Middle frontal gyrus (tissue), 1 donor: ENCODE measurements around the gene KHSRP.
"Not testable (repeated sequence)": the region's sequence is repeated elsewhere in the genome, so short reads cannot be mapped to it uniquely, and the experiment has no call there.

Source experiments
- DNase-seq: peaks from one replicate; pipeline ENCODE4 v3.0.0-alpha.2; 2015; ENCODE audit warnings: low spot score; ENCODE audit errors: extremely low spot score

The KHSRP gene

DNA sequence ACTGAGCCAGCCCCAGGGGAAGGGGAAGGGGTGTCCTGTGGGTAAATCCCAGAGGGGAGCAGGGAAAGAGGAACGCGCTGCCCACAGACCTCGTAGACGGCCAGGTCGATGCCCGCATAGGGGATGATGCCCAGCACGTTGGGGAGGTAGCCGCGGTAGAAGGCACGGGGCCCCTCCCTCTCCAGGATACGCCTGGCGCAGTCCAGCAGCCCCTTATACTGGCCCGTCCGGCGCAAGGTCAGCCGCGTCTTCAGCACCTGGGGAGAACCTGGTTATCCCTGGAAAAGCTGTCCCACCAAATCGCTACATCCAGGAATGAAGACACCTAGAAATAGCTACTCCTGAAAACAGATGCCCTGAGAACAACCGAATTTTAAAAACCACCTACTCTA is 27.6 kb upstream of the KHSRP start:
- DNase-seq, result no peak

DNA sequence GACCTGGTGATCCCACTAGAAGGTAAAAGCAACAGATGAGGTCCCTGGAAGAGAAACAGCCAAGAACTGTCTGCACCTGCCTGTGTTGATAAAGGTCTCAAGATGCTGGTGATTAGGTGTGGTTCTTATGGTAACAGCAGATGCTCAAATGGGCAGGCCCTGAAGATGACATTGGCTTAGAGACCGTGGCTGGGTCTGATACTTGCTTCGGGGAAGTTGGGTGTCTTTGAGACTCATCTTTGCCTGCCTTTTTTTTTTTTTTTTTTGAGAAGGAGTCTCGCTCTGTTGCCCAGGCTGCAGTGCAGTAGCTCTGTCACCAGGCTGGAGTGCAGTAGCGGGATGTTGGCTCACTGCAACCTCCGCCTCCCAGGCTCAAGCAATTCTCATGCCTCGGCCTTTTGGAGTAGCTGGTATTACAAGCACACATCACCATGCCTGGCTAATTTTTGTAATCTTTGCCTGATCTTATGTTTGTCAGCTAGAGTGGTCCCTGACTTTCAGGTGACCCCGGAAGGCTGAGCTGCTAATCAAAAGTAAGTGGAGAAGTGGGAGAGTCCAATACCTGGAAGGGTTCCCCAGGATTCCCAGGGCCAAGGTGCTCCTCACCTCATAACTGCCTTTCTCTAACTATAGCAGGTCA is 27.1 kb upstream of the KHSRP start:
- DNase-seq, result no peak

DNA sequence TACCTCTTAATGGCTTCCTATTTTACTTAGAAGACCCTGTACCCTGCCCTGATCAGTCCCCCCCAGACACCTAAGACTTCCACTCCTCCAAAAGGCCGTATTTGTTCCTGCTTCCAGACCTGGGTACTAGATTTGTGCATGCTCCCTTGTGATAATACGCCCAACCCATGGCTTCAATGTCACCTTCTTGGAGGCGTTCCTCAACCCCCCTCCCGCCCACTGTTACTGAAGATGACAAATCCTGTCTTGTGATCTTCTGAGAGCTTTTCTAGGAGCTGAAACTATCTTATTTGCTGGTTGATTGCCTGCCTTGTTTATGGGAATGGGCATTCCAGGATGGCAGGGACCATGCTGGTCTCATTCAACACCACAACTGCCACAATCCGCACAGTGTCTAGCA is 25.6 kb upstream of the KHSRP start:
- no peak for DNase-seq

DNA sequence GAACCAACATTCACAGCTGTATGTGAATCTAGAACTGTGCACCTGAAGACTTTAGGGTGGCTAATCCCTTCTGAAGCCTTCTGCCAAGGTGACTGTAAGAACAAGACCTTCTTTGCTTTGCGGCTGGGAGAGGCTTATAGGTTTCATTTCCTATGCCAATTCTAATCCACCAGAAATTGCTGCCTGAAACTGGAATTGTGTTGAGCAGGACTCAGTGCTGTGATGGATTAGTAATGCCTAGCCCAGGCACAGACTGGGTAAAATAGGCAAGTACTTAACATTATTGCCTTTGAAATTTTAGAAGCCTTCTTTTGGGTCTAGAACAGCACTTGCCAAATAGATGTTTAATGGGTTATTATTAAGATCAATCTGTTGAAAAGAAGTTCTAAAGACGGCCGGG is 23.4 kb upstream of the KHSRP start:
- DNase-seq, result no peak

DNA sequence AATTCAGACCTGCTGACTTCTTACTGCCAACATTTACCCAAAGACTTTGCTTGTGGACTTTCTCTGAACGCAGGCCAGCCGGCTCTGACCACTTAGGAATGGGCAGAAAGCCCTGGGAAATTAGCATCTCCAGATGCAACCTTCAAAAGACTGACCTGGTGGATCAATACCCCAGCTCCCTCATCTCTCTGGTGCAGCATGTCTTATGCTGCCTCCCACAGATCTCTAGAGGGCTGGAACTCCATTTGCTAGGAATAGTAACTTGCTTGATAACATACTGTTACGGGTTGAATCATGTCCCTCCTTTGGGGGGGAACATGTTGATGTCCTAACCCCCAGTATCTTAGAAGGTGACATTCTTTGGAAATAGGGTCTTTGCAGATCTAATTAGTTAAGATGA is 21.8 kb upstream of the KHSRP start:
- no peak for DNase-seq

GRCh38 chr19:6443986-6444385 is 19.4 kb upstream of the KHSRP start:
- no peak for DNase-seq

- DNase-seq, result no peak
Observed at GRCh38 chr19:6442087-6442688, 17.6 kb upstream of the KHSRP start.

GRCh38 chr19:6440905-6441304 is 16.3 kb upstream of the KHSRP start:
- DNase-seq, result no peak

- no peak for DNase-seq
Observed at GRCh38 chr19:6439743-6440142, 15.1 kb upstream of the KHSRP start.

DNA sequence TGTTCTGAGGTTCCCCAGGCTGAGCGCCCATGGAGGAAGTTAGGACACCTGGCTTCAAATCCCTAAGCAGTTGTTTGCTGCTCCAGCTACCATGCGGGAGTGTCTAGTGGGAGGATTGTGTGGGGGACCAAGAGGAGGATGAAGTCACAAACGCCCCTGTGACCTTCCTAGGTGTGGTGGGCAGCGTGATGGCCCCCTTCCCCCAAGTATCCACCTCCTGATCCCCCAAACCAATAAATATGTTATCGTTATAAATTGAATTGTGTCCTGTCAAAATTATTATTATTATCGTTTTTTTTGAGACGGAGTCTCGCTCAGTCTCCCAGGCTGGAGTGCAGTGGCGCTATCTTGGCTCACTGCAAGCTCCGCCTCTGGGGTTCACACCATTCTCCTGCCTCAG is 9.1 kb upstream of the KHSRP start, which contains the start of gene SLC25A41:
Gene SLC25A41, minus strand, starts transcription at position 101 of the 400 bp plus-strand sequence. Its CDS starts 70 bp downstream, at position 31.
- no peak for DNase-seq

GRCh38 chr19:6433165-6433564 is 8.6 kb upstream of the KHSRP start:
- no peak for DNase-seq

DNA sequence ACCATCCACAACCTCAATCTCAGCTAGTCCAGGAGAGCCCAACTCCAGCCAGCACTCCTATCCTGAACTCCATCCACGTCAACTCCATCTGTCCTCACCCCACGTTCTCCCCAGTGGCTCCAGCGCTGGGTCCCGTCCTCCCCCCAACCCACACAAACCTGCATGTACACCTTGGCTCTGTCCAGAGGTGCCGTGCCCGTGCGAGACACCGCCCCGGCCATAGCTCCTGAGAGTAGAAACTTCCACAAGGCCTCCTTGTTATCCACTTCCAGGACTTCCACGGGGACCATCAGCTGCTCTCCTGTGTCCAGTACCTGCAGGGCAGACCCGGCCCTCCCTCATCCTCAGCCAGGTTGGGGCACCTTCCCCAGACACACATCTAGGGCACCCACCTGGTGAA is 7.3 kb upstream of the KHSRP start:
- no peak for DNase-seq

DNA sequence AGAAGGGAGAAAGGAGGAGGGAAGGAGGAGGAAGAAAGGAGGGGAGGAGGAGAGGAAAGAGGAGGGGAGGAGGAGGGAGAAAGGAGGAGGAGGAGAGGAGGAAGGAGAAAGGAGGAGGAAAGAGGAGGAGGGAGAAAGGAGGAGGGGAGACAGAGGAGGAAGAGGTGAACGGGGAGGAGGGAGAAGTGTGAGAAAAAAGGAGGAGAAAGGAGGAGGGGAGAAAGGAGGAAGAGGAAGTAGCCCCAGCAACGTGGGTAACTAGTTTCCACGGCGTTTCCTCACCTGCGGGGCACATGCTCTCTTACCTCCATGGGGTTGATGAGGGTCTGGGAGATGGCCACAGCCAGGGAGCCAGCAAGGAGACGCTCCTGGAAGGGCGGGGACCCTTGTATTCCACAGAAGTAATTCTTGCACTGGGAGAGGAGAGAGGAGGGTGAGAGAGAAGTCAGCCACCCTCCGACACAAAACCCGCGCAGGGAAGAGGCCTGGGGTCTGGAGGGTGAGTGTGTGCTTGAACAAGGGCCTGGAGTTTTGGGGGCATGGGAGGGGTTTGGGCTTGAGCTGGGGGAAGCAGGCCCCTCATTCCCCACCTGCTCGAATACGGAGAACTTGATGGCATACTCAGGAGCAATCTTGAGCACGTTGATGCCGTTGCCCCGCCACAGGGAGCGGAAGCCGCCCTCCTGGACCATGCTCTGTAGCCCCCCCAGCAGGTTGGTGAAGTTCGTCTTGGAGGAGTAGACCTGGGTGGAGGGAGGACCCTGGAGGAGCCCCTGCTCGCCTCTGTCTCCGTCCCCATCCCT is 5.0 kb upstream of the KHSRP start:
- no peak for DNase-seq

- DNase-seq, result not testable (repeated sequence)
Observed at GRCh38 chr19:6428692-6429418, 4.2 kb upstream of the KHSRP start.

DNA sequence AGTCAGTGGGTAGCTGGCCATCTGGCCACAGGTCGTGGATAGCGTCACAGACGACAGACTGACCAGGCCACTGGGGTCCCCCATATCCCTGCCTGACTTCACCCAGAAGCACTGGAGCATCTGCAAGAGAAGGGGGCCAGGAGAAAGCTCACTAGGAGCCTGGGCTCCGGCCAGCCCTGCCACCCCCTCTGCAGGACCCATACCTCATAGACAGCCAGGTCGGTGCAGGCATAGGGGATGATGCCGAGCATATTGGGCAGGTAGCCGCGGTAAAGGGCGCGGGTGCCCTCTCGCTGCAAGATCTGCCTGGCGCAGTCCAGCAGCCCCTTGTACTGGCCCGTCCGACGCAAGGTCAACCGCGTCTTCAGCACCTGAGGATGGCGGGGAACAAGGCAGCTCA is 2.5 kb upstream of the KHSRP start:
- DNase-seq, result no peak

DNA sequence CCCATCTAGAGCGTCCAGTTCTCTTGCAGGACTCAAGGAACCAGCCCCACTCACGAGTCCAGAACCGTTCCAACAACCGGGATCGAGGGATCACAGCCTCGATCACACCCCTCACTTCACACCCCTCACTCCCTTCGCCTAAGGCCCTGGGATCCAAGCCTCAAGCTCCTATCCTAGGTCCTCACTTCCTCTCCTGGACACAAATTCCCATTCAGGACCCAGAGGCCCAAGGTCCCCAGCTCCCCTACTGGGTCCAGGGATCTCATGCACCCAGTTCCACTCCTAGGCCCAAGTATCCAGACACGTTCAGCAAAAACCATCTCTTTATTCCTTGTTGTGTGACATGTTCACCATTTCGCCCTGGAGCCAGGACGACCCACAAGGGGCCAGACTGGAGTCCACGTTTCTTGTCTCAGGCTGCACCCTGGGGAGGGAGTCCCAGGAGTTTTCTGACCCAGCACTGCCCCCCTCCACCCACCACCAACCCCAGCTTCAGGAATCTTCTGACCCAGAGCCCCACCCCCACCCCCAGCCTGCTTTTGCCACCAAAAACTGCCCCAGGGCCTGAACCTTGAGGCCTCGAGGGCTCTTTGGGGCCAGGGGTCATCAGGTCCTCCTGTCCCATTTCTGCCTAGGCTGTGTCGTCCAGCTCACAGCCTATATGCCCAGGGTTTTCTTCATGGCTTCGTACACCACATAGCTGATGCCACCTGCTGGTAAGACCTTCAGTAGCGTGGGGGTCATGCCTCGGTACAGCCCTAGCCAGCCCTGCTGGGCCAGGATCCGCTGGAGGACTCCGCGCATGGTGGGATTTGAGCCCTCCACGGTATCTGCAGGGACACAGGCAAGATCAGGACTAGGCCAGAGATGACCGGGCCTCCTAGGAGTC is 1.4 kb upstream of the KHSRP start:
- DNase-seq, result no peak

DNA sequence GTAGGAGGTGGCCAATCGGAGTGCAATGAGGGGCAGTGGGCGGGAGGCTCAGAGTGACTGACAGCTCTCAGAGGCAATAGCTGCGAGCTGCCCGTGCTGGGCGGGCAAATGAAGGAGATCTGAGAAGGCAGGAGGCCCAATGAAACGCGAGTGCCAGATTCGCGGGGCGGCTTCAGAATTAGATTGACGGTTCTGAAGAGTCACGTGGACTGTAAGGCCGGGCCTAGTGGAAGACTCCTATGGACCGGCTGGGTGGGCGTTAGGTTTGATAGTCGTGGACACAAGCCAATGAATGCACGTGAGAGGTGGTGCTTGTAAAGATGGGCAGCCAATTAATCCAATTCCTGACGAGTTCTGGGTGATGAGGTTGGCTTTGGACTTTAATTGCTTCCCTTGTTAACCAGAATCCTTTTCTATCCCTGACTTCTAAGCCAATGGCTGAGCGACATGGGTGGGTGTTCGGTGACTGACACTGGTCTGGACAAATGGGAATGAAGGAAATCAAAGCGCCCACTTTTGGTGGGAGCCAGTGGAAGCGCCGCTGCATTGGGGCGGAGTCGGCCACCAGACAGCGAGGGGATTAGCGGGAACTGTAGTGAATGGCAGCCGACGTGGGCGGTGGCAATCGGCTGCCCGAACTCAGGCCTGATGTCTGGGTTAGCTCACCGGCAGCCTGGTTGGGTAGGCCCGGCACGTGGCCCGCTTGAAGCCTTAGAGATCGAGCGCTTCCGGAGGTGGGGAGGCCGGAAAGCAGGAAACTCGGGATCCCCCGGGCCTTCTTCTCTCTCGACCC is 524 bp upstream of the KHSRP start:
- peak; percentile 100 for DNase-seq

GRCh38 chr19:6423499-6424194 is 964 bp downstream of the KHSRP start:
- no peak for DNase-seq
